Measurements from ENCODE around the gene PPP1R12A.
"Not testable (repeated sequence)": the region's sequence is repeated elsewhere in the genome, so short reads cannot be mapped to it uniquely, and the experiment has no call there.

The PPP1R12A gene

GRCh38 chr12:79881351-79881750 is 53.5 kb downstream of the PPP1R12A start:
- Histone ChIP-seq H3K4me1 (ENCODE audit: control insufficient read depth in 1 of 2, insufficient read depth in 1 of 2, low read depth in 1 of 2, low read length in 1 of 2) (peaks cover 24 to 59% of the 10 kb centered on the region in 2 experiments), H3K36me3 (no peaks in the 10 kb centered on the region), H3K9me3 (no peaks in the 10 kb centered on the region), H3K4me3 (ENCODE audit: low read depth in 1 of 2, low read length in 1 of 2) (no peak overlapping the region), H3K27me3 (no peaks in the 10 kb centered on the region), H3K27ac (peak overlapping the region; percentile 69)
- TF ChIP-seq CTCF (IDR thresholded peaks at IDR 0.05) = no peak

- Histone ChIP-seq H3K27ac (peak overlapping the region; percentile 19), H3K4me1 (ENCODE audit: control insufficient read depth in 1 of 2, insufficient read depth in 1 of 2, low read depth in 1 of 2, low read length in 1 of 2) (peaks cover 15 to 39% of the 10 kb centered on the region in 2 experiments)
- H3K27me3 ChIP-seq; H3K4me3 ChIP-seq (ENCODE audit: low read depth in 1 of 2, low read length in 1 of 2); H3K36me3 ChIP-seq; H3K9me3 ChIP-seq: not testable (repeated sequence)
These were observed 56.4 kb downstream of the PPP1R12A start for GRCh38 chr12:79878506-79878905.

GRCh38 chr12:79877246-79877645 is 57.7 kb downstream of the PPP1R12A start:
- Histone ChIP-seq H3K4me3 (ENCODE audit: low read depth in 1 of 2, low read length in 1 of 2) (no peak overlapping the region), H3K4me1 (ENCODE audit: control insufficient read depth in 1 of 2, insufficient read depth in 1 of 2, low read depth in 1 of 2, low read length in 1 of 2) (peaks cover 28 to 40% of the 10 kb centered on the region in 2 experiments), H3K27me3 (no peaks in the 10 kb centered on the region), H3K9me3 (no peaks in the 10 kb centered on the region), H3K27ac (peak overlapping the region; percentile 54), H3K36me3 (no peaks in the 10 kb centered on the region)
- no peak for TF ChIP-seq CTCF (IDR thresholded peaks at IDR 0.05)

GRCh38 chr12:79874665-79875064 is 60.2 kb downstream of the PPP1R12A start:
- Histone ChIP-seq H3K36me3 (peaks cover 3% of the 10 kb centered on the region), H3K27ac (peak overlapping the region; percentile 54), H3K27me3 (no peaks in the 10 kb centered on the region), H3K4me1 (ENCODE audit: control insufficient read depth in 1 of 2, insufficient read depth in 1 of 2, low read depth in 1 of 2, low read length in 1 of 2) (peaks cover 39 to 44% of the 10 kb centered on the region in 2 experiments), H3K4me3 (ENCODE audit: low read depth in 1 of 2, low read length in 1 of 2) (no peak overlapping the region), H3K9me3 (no peaks in the 10 kb centered on the region)
- TF ChIP-seq CTCF (IDR thresholded peaks at IDR 0.05) = no peak

- Histone ChIP-seq H3K9me3 (no peaks in the 10 kb centered on the region), H3K4me1 (ENCODE audit: control insufficient read depth in 1 of 2, insufficient read depth in 1 of 2, low read depth in 1 of 2, low read length in 1 of 2) (peaks cover 42 to 52% of the 10 kb centered on the region in 2 experiments), H3K27ac (peak overlapping the region; percentile 73), H3K4me3 (ENCODE audit: low read depth in 1 of 2, low read length in 1 of 2) (no peak overlapping the region), H3K36me3 (peaks cover 7% of the 10 kb centered on the region), H3K27me3 (no peaks in the 10 kb centered on the region)
- no peak for TF ChIP-seq CTCF (IDR thresholded peaks at IDR 0.05)
These were observed 61.7 kb downstream of the PPP1R12A start for GRCh38 chr12:79873201-79873600.

GRCh38 chr12:79871621-79872020 is 63.3 kb downstream of the PPP1R12A start:
- no peaks in the 10 kb centered on the region for H3K27me3 ChIP-seq
- H3K36me3 ChIP-seq = peaks cover 21% of the 10 kb centered on the region
- peaks cover 44 to 57% of the 10 kb centered on the region in 2 experiments for H3K4me1 ChIP-seq (ENCODE audit: control insufficient read depth in 1 of 2, insufficient read depth in 1 of 2, low read depth in 1 of 2, low read length in 1 of 2)
- H3K4me3 ChIP-seq (ENCODE audit: low read depth in 1 of 2, low read length in 1 of 2) = peak overlapping the region in 1 of 2 experiments; percentile 22
- peak overlapping the region; percentile 73 for H3K27ac ChIP-seq
- no peak for TF ChIP-seq CTCF (IDR thresholded peaks at IDR 0.05)
- H3K9me3 ChIP-seq = no peaks in the 10 kb centered on the region
